ENCODE results near the gene BACE1-AS. TPM values are rescaled to one million over a fixed set of nuclear protein-coding genes. Genes with fewer than 3 reads are reported as not detected.

Gene BACE1-AS
- total and polyA plus RNA-seq, 2 experiments from 2014 or later = 3.6 to 3.9 TPM

Small RNAs within 50 kb of the gene (small RNA-seq; reads per million reads assigned to genes)
- gene RF00564 = not detected

Other genes with a start within 250 kb of the BACE1-AS start
- gene SIK3, start 192.9 kb upstream of the BACE1-AS start, total RNA-seq = 17.7 and 19.1 TPM in 2 replicates
- gene SIK3, start 192.9 kb upstream of the BACE1-AS start, polyA plus RNA-seq = 15.8 and 16.7 TPM in 2 replicates
- 93.3 and 103 TPM in 2 replicates for gene PAFAH1B2, start 147.1 kb upstream of the BACE1-AS start, total RNA-seq
- 30.8 and 31.0 TPM in 2 replicates for gene PAFAH1B2, start 147.1 kb upstream of the BACE1-AS start, polyA plus RNA-seq
- gene SIDT2, start 112.6 kb upstream of the BACE1-AS start, total RNA-seq = 27.1 and 32.0 TPM in 2 replicates
- gene SIDT2, start 112.6 kb upstream of the BACE1-AS start, polyA plus RNA-seq = 16.7 and 19.9 TPM in 2 replicates
- 126 and 150 TPM in 2 replicates for gene TAGLN, start 92.0 kb upstream of the BACE1-AS start, total RNA-seq
- gene TAGLN, start 92.0 kb upstream of the BACE1-AS start, polyA plus RNA-seq = 94.0 and 113 TPM in 2 replicates
- 21.9 and 25.9 TPM in 2 replicates for gene PCSK7, start 59.3 kb upstream of the BACE1-AS start, total RNA-seq
- 33.0 and 33.2 TPM in 2 replicates for gene PCSK7, start 59.3 kb upstream of the BACE1-AS start, polyA plus RNA-seq
- gene RNF214, start 58.7 kb upstream of the BACE1-AS start, total RNA-seq = 11.1 and 12.5 TPM in 2 replicates
- gene RNF214, start 58.7 kb upstream of the BACE1-AS start, polyA plus RNA-seq = 26.2 and 27.0 TPM in 2 replicates
- 17.9 and 22.6 TPM in 2 replicates for gene BACE1, start 24.9 kb downstream of the BACE1-AS start, total RNA-seq
- gene BACE1, start 24.9 kb downstream of the BACE1-AS start, polyA plus RNA-seq = 12.7 and 17.5 TPM in 2 replicates
- 7.1 and 18.3 TPM in 2 replicates for gene CEP164, start 36.5 kb downstream of the BACE1-AS start, total RNA-seq
- 19.9 and 31.9 TPM in 2 replicates for gene CEP164, start 36.5 kb downstream of the BACE1-AS start, polyA plus RNA-seq